Measurements from ENCODE around the gene ARFGAP3.

The ARFGAP3 gene

DNA sequence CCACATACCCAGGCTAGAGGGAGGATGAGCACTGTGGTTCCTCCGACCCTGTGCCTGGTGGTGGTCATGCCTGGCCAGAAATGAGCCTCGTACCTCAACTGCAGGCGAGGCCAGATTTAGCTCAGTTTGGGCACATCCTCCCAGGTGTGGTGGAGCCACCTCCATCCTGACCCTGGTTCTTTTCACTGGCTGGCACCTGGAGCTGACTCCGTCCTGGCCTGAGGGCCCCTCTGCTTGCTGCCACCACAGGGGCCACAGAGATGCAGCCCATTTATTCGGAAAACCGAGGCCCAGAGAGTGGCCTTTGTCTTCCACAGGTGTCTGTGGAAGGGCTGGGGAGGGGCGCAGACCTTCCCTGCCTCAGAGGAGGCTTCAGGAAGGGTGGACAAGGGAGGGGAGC lies 9.0 kb upstream of the ARFGAP3 start:
- in situ Hi-C loops (cut with MboI; ENCODE audit: low pct_unique_long_range_greater_than_20kb, low sequenced_read_pairs, unreplicated experiment): no loop called here
- TF ChIP-seq, protein P1, sequence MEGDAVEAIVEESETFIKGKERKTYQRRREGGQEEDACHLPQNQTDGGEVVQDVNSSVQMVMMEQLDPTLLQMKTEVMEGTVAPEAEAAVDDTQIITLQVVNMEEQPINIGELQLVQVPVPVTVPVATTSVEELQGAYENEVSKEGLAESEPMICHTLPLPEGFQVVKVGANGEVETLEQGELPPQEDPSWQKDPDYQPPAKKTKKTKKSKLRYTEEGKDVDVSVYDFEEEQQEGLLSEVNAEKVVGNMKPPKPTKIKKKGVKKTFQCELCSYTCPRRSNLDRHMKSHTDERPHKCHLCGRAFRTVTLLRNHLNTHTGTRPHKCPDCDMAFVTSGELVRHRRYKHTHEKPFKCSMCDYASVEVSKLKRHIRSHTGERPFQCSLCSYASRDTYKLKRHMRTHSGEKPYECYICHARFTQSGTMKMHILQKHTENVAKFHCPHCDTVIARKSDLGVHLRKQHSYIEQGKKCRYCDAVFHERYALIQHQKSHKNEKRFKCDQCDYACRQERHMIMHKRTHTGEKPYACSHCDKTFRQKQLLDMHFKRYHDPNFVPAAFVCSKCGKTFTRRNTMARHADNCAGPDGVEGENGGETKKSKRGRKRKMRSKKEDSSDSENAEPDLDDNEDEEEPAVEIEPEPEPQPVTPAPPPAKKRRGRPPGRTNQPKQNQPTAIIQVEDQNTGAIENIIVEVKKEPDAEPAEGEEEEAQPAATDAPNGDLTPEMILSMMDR (IDR thresholded peaks at IDR 0.05; ENCODE audit: extremely low read depth, insufficient read depth, missing control alignments): no peak
- no peak for DNase-seq (ENCODE audit: low spot score)

DNA sequence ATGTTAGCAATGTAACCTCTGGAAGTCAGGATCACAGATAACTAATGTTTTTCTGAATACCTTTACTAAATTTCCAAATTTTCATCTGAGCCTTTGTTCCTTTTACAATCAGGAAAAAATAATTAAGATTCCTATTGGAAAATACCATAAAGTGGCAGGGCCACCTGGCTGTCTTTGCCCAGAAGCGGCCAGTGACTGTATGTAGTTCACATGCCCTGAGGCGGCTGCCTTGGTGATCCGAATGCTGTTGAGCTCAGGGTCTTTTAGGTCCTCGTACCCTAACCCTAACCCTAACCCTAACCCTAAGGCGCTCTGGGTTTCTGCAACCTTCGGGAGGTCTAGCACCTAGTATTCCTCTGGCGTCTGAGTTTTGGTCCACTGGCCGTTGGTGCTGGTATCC lies 8.5 kb upstream of the ARFGAP3 start:
- in situ Hi-C loops (cut with MboI; ENCODE audit: low pct_unique_long_range_greater_than_20kb, low sequenced_read_pairs, unreplicated experiment): no loop called here
- TF ChIP-seq, protein P1 (IDR thresholded peaks at IDR 0.05; ENCODE audit: extremely low read depth, insufficient read depth, missing control alignments): no peak
- no peak for DNase-seq (ENCODE audit: low spot score)

DNA sequence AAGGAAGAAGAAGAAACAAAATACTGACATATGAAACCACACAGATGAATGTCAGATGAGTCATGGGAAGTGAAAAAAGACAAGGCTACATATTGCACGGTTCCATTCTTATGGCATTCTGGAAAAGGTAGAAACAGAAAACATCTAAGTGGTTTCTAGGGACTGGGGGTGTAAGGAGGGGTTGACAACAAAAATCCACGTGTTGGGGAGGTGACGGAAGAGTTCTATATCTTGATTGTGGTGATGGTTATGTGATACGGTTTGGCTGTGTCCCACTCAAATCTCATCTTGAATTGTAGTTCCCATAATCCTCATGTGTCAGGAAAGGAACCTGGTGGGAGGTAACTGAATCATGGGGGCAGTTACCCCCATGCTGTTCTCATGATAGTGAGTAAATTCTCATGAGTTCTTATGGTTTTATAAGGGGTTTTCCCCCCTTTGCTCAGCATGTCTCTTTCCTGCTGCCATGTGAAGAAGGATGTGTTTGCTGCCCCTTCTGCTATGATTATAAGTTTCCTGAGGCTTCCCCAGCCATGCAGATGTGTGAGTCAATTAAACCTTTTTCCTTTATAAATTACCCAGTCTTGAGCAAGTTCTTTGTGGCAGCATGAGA lies 6.4 kb upstream of the ARFGAP3 start:
- in situ Hi-C loops (cut with MboI; ENCODE audit: low pct_unique_long_range_greater_than_20kb, low sequenced_read_pairs, unreplicated experiment): no loop called here
- TF ChIP-seq, protein P1 (IDR thresholded peaks at IDR 0.05; ENCODE audit: extremely low read depth, insufficient read depth, missing control alignments): no peak
- no peak for DNase-seq (ENCODE audit: low spot score)

DNA sequence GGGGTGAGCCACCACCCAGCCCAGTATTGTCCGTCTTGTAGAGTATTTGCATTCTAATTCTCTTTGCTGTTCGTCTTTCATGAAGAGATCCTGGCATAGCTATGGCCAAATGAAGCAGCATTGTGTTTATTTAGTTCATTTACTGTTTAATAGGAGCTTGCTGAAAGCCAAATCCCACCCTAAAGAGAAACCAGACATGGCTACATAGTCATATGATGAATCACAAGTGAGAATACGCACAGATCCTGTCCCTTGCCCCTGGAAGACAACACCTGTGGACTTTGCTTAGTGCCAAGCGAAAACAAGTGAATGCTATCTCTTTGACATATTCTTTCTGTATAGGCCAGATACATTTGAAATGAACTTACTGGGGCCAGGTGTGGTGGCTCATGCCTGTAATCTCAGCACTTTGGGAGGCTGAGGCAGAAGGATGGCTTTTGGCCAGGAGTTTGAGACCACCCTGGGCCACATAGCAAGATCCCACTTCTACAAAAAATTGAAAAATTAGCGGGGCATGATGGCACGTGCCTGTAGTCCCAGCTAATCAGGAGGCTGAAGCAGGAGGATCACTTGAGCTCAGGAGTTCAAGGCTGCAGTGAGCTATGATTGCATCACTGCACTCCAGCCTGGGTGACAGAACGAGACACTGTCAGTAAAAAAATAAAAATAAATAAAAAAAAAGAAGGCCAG lies 5.1 kb upstream of the ARFGAP3 start:
- in situ Hi-C loops (cut with MboI; ENCODE audit: low pct_unique_long_range_greater_than_20kb, low sequenced_read_pairs, unreplicated experiment): no loop called here
- TF ChIP-seq, protein P1 (IDR thresholded peaks at IDR 0.05; ENCODE audit: extremely low read depth, insufficient read depth, missing control alignments): no peak
- no peak for DNase-seq (ENCODE audit: low spot score)

DNA sequence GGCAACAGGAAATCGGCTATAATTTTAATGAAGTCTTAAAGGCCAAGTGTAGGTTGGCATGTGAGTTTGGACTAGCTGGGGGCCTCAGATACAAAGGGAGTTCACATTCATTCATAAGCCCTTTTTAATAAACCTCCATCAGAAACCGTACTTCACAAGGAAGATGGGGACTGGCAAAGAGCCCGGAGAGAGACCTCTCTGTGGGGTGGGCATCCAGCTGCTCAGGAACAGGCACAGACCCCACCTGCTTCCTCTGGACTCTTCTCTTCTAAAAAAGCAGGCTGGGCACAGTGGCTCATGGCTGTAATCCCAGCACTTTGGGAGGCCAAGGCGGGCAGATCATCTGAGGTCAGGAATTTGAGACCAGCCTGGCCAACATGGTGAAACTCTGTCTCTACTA lies 3.9 kb upstream of the ARFGAP3 start:
- TF ChIP-seq, protein P1 (IDR thresholded peaks at IDR 0.05; ENCODE audit: extremely low read depth, insufficient read depth, missing control alignments): no peak
- in situ Hi-C loops (cut with MboI; ENCODE audit: low pct_unique_long_range_greater_than_20kb, low sequenced_read_pairs, unreplicated experiment): no loop called here
- no peak for DNase-seq (ENCODE audit: low spot score)

DNA sequence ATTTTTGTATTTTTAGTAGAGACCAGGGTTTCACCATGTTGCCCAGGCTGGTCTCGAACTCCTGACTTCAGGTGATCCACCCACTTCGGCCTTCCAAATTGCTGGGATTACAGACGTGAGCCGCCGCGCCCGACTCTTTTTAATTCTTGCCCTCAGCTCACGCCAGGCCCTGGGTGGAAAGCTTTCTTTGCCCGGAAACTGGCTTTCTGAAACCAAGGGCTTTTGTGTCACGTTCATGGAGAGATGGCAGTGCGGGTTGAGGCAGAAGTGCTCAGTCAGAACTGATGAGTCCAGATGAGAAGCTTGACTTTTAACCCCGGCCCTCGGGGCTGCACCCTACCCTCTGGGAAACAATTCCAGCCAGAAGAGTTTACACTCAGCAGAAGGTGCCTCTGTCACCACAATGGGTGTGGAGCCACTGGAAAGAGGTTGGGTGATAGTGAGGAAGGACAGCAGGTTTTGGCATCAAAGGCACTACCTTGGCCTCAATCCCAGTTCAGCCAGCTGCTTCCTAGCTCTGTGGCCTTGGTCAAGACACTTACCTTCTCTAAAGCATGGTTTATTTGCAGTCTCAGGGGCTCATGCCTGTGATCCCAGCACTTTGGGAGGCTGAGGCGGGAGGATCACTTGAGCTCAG lies 890 bp upstream of the ARFGAP3 start:
- no peak for DNase-seq (ENCODE audit: low spot score)
- TF ChIP-seq, protein P1 (IDR thresholded peaks at IDR 0.05; ENCODE audit: extremely low read depth, insufficient read depth, missing control alignments): no peak
- in situ Hi-C loops (cut with MboI; ENCODE audit: low pct_unique_long_range_greater_than_20kb, low sequenced_read_pairs, unreplicated experiment): no loop called here

All from GM13977 (cell line).